Endometrium (tissue), 2 donors: ENCODE data around the gene HDDC3.

Experiments used
- FAIRE-seq: peaks from 2 replicates; lab custom pipeline; 2012; peaks lifted over from hg19 to GRCh38; lab: Jason Lieb, UNC
- donor health status: control.
- donor health status: control.

HDDC3 gene

GRCh38 chr15:90891346-90891949, 40.9 kb downstream of the HDDC3 start:
- FAIRE-seq = no peak

DNA sequence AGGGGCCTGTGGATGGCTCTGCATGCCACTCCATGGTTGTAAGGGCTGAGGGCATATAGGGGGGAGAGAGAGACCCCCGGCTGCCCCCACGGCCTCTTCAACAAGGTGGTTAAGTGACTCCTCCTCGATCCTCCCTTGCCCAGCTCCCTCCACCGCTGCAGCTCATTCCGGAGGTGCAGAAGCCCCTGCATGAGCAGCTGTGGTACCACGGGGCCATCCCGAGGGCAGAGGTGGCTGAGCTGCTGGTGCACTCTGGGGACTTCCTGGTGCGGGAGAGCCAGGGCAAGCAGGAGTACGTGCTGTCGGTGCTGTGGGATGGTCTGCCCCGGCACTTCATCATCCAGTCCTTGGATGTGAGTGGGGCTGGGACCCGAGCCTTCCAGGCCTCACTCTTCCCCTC, 41.5 kb downstream of the HDDC3 start:
- FAIRE-seq = no peak

- FAIRE-seq = no peak
These were observed 42.5 kb downstream of the HDDC3 start for GRCh38 chr15:90889736-90890456.

DNA sequence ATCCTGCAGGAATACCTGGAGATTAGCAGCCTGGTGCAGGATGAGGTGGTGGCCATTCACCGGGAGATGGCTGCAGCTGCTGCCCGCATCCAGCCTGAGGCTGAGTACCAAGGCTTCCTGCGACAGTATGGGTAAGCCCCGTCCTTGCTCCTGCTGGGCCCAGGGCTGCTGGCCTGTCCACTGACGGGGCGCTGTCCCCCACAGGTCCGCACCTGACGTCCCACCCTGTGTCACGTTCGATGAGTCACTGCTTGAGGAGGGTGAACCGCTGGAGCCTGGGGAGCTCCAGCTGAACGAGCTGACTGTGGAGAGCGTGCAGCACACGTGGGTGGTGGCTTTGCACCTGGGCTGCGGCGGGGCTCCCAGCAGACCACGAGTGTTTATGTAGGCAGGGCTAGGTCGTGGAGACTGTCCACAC, 43.0 kb downstream of the HDDC3 start:
- FAIRE-seq = no peak

DNA sequence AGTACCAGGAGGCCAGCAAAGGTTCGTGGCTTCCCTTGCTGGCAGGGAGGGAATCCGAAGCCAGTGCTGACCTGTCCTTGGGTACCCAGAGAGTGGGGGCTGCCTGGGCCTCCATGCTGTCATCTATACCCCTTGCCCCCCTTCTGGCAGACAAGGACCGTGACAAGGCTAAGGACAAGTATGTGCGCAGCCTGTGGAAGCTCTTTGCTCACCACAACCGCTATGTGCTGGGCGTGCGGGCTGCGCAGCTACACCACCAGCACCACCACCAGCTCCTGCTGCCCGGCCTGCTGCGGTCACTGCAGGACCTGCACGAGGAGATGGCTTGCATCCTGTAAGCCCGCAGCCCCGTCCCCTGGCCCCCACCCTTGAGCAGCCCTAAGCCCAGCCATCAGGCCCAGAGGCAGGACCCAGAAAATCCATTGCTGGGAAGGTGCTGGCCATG, 45.3 kb downstream of the HDDC3 start:
- no peak for FAIRE-seq

GRCh38 chr15:90886291-90886614, 46.1 kb downstream of the HDDC3 start:
- no peak for FAIRE-seq

DNA sequence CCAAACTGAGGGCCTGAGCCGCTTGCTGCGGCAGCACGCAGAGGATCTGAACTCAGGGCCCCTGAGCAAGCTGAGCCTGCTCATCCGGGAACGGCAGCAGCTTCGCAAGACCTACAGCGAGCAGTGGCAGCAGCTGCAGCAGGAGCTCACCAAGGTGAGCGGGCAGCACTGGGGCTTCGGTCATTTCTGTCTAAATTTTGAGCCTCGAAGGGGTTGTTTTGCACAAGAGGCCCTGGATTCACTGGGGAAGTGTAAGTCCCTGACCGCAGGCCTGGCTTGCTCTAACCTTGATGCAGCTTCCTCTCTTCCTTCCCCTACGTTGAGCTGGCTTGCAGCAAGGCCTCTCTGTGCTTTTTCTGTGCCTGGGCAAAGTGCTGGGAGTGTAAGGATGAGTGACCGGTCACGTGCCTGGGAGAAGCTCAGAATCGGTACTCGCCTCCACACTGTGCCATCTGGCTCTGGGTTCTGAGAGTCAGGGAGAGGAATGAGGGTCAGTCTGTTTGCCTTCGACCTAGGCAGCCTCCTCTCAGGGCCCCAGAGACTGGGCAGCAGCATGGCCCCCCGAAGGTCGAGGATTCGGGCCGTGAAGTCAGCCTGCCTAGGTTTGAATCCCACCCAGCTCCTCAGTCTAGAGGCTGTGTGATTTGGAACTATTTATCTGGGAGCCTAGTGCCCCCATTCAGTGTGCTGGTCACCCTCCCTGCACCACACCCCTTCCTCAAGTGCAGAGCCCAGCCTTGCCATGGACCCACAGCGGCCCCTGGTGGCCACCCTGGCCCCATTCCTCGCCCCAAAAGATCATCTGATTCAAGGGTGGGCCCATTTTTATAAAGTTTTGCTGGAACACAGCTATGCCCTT, 46.7 kb downstream of the HDDC3 start:
- FAIRE-seq = no peak

DNA sequence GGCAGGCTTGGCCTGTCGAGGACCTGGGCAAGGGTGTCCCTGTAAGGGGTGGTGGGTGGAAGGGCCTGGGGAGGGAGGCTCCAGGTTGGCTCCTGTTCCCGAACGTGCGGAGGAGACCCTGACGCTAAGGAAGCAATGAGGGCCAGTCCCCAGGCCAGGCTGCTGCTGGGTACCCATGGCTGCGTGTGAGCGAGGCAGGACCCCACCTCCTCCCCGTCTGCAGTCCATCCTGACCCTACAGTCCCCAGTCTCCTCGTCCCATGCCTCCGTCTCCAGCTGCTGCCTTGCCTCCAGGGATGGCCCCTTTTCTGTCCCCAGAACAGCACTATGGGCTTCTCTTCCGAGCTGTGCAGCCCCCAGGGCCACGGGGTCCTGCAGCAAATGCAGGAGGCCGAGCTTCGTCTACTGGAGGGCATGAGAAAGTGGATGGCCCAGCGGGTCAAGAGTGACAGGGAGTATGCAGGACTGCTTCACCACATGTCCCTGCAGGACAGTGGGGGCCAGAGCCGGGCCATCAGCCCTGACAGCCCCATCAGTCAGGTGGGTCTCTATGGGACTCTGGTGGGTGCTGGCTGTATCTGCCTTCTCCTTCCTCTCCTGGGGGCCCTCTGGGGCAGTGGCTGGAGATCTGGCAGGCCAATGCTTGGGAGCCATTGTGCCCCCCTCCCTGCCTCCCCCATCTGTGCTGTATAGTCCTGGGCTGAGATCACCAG, 47.5 kb downstream of the HDDC3 start:
- FAIRE-seq = no peak

DNA sequence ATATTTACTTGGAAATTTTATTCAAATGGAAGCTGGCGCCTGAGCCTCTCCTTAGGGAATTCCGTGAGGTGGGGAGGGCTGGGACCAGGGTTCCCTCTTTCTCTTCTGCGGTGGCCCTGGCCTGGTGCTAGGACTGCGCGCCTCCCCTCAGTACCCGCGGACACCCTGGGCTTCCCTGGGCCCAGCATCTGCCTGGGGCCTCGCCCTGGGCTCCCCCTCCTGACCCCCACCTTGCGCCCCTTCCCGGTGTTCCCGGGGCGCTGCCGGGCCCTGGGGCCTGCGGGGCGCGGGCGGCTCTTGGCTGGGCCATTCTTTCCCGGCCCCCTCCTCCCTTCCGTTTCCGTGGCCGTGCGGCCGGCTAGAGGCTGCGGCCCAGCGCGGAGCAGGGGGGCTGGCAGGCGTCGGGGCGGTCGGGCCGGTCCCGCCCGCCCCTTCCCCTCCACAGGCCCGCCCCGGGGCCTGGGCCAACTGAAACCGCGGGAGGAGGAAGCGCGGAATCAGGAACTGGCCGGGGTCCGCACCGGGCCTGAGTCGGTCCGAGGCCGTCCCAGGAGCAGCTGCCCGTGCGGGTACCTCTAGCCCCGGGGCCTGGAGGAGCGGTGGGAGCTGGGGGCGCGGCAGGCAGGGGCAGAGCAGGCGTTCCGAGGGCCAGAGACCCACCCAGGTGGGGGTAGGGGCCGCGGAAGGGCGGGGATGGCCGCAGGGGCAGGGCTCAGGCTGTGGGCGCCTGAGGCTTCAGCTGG, 48.2 kb downstream of the HDDC3 start, which contains the start of gene FES:
TSS of gene FES (plus strand) at position 529 of the 743 bp plus-strand sequence. CDS start 542 bp downstream, outside the sequence.
- no peak for FAIRE-seq

DNA sequence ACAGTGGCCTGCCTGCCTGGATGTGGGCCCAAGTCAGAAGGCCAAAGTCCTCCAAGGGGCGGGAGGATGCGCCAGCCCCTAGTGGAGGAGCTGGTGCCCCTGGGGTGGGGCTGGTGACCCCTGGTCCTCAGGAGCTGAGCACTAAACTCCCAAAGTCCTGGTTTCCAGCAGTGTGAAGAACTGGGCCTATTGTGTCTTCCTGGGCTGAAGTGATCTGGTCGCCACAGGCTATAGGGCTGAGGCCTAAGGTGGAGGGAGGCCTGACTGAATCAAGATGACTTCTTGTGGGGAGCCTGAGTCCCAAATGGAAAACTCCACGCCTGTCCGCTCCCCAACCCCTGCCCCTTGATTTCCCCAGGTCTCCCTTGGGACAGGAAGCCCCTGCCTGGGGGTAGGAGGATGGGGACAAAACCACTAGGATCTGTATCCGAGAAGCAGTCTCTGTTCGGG, 48.8 kb downstream of the HDDC3 start:
- FAIRE-seq = no peak

DNA sequence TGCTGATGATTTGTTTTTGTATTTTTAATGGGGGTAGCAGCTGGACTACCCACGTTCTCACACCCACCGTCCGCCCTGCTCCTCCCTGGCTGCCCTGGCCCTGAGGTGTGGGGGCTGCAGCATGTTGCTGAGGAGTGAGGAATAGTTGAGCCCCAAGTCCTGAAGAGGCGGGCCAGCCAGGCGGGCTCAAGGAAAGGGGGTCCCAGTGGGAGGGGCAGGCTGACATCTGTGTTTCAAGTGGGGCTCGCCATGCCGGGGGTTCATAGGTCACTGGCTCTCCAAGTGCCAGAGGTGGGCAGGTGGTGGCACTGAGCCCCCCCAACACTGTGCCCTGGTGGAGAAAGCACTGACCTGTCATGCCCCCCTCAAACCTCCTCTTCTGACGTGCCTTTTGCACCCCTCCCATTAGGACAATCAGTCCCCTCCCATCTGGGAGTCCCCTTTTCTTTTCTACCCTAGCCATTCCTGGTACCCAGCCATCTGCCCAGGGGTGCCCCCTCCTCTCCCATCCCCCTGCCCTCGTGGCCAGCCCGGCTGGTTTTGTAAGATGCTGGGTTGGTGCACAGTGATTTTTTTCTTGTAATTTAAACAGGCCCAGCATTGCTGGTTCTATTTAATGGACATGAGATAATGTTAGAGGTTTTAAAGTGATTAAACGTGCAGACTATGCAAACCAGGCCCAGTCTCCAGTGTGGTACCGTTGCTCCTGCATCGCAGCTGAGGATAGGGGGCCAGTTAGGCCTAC, 49.4 kb downstream of the HDDC3 start:
- no peak for FAIRE-seq

- no peak for FAIRE-seq
These were observed 50.2 kb downstream of the HDDC3 start for GRCh38 chr15:90881978-90882721.

- no peak for FAIRE-seq
These were observed 51.0 kb downstream of the HDDC3 start for GRCh38 chr15:90881181-90881977.

DNA sequence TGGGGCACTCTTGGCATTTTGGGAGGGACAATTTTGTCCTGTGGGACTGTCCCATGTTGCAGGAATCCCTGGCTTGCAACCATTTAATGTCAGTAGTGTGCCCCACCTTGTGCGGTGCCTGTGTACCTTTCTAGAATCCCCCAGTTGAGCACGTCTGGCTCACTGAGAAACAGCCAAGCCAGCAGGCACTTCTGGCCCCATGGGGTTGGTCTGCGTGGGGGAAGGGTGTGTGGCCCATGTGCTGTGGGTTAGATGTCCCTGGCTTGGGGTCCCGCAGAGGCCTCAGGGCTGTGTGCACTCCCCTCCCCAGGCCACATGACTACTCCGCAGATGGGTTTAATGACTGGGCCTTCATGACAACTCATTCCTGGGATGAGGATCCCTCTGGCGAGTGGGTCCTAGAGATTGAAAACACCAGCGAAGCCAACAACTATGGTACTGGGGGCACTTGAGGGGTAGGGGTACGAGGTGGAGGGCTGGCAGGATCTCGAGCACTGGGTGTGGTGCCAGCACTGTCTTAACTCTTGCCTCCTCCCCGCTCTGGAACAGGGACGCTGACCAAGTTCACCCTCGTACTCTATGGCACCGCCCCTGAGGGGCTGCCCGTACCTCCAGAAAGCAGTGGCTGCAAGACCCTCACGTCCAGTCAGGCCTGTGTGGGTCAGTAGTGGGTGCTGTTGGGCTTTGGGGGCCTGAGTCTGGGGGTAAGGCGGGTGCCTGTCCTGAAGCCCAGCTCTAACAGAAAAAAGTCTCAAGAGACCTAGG, 51.8 kb downstream of the HDDC3 start:
- no peak for FAIRE-seq
